Measurements from ENCODE around the gene ABCC8. TPM values are rescaled to one million over a fixed set of nuclear protein-coding genes. Genes with fewer than 3 reads are reported as not detected.
A peak's percentile ranks its signal among the peaks of the same experiment; 100 is the strongest.

ABCC8 gene
- total and polyA plus RNA-seq, 2 donors (not counting 3 experiments of a cell fraction or from before 2014, with no cell fraction given) = not detected

DNA sequence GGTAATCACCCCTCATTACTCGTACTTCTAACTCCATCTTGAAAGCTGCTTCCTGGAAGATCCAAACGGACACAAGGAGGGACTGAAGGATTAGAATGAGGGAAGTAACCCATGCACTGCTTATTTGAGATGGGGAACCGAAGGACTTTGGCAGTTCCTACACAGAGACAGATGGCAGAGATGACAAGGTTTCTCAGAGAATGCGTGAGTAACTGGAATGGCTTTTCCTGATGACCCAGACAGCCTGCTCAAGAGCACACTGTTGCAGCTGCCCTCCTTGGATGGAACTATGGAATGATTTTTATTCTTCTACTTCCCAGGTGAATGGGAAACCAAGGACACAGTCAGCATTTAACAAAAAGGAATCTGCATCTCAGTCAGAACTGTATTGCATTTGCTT lies 95.5 kb downstream of the ABCC8 start:
- Histone ChIP-seq H3K9me3 (replicated peaks; ENCODE audit: control insufficient read depth, insufficient read depth, low read length) (no peaks in the 10 kb centered on the region), H3K79me2 (ENCODE audit: control insufficient read depth, insufficient read depth, low read length) (no peaks in the 10 kb centered on the region), H3K4me3 (replicated peaks in 1 of 3; ENCODE audit: insufficient read depth in 1 of 3, low read depth in 1 of 3, low read length in 3 of 3) (no peak overlapping the region), H3K4me2 (ENCODE audit: insufficient read depth, low read length) (no peak overlapping the region), H2AFZ (ENCODE audit: low read depth, low read length) (no peak overlapping the region), H3K36me3 (ENCODE audit: control insufficient read depth in 2 of 2, extremely low read depth in 1 of 2, insufficient read depth in 2 of 2, low read length in 2 of 2) (no peaks in the 10 kb centered on the region), H3K27ac (ENCODE audit: insufficient read depth, low read depth, low read length) (no peak overlapping the region), H3K4me1 (ENCODE audit: control insufficient read depth, extremely low read depth, insufficient read depth, low read length) (no peaks in the 10 kb centered on the region), H3K27me3 (ENCODE audit: control insufficient read depth in 2 of 2, insufficient read depth in 2 of 2, low read length in 2 of 2) (no peaks in the 10 kb centered on the region), H4K20me1 (replicated peaks; ENCODE audit: control insufficient read depth, extremely low read depth, insufficient read depth, low read length) (no peaks in the 10 kb centered on the region), H3K9me1 (replicated peaks; ENCODE audit: control insufficient read depth, extremely low read depth, insufficient read depth, low read length) (no peaks in the 10 kb centered on the region), H3K9ac (replicated peaks; ENCODE audit: extremely low read depth, insufficient read depth, low read length) (no peak overlapping the region)
- BruUV-seq (replicated peaks) = no TSS peak
- TF ChIP-seq EZH2 (IDR thresholded peaks at IDR 0.05; ENCODE audit: borderline replicate concordance, low read depth, low read length, severe bottlenecking) (no peak), POLR2A (IDR thresholded peaks at IDR 0.05; ENCODE audit: low read depth, low read length) (no peak), FOS (IDR thresholded peaks at IDR 0.05; ENCODE audit: borderline replicate concordance, insufficient read depth, low read length) (no peak), GATA2 (IDR thresholded peaks at IDR 0.05; ENCODE audit: insufficient read depth, insufficient read length, low read depth, low read length) (no peak), POLR2AphosphoS5 (IDR thresholded peaks at IDR 0.05; ENCODE audit: insufficient read depth, low read depth, low read length) (no peak)
- TF ChIP-seq, protein P1, sequence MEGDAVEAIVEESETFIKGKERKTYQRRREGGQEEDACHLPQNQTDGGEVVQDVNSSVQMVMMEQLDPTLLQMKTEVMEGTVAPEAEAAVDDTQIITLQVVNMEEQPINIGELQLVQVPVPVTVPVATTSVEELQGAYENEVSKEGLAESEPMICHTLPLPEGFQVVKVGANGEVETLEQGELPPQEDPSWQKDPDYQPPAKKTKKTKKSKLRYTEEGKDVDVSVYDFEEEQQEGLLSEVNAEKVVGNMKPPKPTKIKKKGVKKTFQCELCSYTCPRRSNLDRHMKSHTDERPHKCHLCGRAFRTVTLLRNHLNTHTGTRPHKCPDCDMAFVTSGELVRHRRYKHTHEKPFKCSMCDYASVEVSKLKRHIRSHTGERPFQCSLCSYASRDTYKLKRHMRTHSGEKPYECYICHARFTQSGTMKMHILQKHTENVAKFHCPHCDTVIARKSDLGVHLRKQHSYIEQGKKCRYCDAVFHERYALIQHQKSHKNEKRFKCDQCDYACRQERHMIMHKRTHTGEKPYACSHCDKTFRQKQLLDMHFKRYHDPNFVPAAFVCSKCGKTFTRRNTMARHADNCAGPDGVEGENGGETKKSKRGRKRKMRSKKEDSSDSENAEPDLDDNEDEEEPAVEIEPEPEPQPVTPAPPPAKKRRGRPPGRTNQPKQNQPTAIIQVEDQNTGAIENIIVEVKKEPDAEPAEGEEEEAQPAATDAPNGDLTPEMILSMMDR (IDR thresholded peaks at IDR 0.05; ENCODE audit: extremely low read depth in 1 of 2, insufficient read depth in 1 of 2, low read depth in 1 of 2, low read length in 2 of 2) = no peak
- TF ChIP-seq, protein P2, sequence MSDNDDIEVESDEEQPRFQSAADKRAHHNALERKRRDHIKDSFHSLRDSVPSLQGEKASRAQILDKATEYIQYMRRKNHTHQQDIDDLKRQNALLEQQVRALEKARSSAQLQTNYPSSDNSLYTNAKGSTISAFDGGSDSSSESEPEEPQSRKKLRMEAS (IDR thresholded peaks at IDR 0.05; ENCODE audit: insufficient read depth, insufficient read length) = no peak
- peak; percentile 64 for FAIRE-seq
- dilution Hi-C loops (cut with MboI; ENCODE audit: extremely low pct_ligation_motif_present, low sequenced_read_pairs) = no loop called here
- DNase-seq (ENCODE audit: low read depth, low spot score) = no peak
- ChIA-PET CTCF (interaction anchor here (0.7 to 5.3 kb wide), 3 partner anchors 28 to 151 kb away, joined by 3 to 184 read pairs (median 38); partner anchors contain the start of gene NCR3LG1), POLR2A (no interaction called here)
- intact Hi-C loops (cut with micrococcal nuclease) = loop anchor here (10.0 kb wide), 1 partner anchor 596 kb away; no protein-coding TSS in a partner anchor

All from endothelial cell of umbilical vein (primary cell).